Renal pelvis (tissue), 4 donors: Measurements from ENCODE around the gene EPHA6. TPM values are rescaled to one million over a fixed set of nuclear protein-coding genes. Genes with fewer than 3 reads are reported as not detected.
A peak's percentile ranks its signal among the peaks of the same experiment; 100 is the strongest.

Source experiments
- DNase-seq: peaks from one replicate; pipeline ENCODE4 v3.0.0-alpha.2; 2013
- polyA plus RNA-seq, 3 donors: library from polyadenylated mRNA; unstranded; fragments of 120-200 nt; gene quantifications; one replicate each; pipeline ENCODE4 v1.2.1, GENCODE V29; 2013; ENCODE audit not compliant: insufficient read length in 3 of 3

The EPHA6 gene
- polyA plus RNA-seq, 3 donors = 0.62 to 0.93 (median 0.92) TPM

DNA sequence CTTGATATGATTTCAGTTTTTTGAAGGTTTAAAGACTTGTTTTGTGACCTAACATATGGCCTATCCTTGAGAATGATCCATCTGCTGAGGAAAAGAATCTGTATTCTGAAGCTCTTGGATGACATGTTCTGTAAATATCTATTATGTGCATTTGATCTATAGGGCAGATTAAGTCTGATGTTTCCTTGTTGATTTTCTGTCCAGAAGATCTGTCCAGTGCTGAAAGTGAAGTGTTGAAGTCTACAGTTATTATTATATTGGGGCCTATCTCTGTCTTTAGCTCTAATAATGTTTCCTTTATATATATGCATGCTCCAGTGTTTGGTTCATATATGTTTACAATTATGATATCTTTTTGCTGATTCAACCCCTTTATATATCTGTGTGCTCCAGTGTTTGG, 362.8 kb downstream of the EPHA6 start:
- DNase-seq = no peak

- no peak for DNase-seq
Observed at GRCh38 chr3:97181704-97182103, 367.3 kb downstream of the EPHA6 start.

DNA sequence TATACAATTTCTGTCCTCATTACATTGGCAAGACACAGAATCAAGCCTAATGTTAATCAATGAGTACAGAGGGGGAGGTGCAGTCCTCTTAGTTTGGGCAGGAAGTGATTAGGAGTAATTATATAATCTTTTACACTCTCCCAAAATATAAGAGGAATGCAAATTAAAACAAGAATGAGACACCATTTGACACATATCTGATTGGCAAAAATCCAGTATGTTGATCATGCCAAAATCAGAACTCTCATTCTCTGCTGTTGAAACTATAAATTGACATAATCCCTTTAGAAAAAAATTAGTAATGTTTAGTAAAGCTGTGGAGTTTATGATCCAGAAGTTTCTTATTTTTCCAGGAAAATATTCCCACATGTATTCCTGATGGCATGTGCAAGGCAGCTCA, 373.4 kb downstream of the EPHA6 start:
- no peak for DNase-seq

DNA sequence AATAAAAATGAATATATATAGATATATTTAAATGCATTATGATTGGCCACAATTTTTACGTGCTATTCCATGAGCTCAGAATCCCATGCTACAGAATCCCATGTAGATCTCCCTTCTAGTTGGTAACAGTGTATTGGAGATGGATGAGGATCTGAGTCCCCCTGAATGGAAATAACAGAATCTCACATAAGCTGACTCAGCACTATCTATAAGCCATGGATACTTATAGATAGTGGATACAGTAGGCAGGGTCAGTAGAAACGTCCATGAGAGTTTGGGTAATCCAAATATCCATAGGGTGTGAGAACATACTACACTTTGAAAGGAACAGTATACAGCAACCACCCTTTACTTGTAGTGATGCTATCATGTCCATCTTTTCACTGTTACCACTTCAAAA, 375.4 kb downstream of the EPHA6 start:
- DNase-seq = no peak

DNA sequence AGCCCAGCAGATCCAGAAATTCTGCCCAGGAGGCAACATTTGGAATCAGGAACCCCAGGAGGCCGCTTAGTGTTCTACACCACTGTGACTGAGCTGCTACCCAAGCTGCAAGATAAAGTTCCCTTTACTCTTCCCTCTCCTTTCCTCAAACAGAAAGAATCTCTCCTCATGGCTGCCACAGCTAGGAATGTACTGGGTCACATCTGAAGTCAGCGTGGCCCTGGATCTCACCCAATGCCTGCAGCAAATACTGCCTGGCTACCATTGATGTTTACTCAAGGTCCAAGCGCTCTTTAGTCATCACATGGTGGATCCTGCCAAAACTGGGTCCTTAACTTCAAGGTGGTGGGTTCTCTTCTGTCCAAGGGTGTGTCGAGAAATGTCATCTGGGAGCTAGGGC, 382.7 kb downstream of the EPHA6 start:
- DNase-seq = no peak

- DNase-seq = no peak
Observed at GRCh38 chr3:97197830-97198229, 383.4 kb downstream of the EPHA6 start.

- no peak for DNase-seq
Observed at GRCh38 chr3:97200387-97200786, 386.0 kb downstream of the EPHA6 start.

DNA sequence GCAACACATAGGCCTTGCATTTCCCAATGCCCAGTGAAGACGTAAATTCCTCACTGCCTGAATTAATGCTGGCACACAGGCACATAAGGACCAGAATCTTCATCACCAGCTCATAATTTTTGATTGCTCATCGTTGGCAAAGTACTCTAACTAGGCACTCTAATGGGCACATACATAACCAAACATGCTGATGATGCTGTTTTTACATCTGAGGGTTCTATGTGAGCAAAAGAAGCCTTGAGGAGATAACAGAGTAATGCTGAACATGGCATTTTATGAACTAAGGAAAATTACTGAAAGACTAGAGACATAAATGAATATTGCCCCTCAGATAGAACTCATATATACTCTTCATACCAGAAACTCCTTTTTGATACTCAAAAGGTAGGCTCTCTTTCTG, 387.4 kb downstream of the EPHA6 start:
- no peak for DNase-seq

- DNase-seq = no peak
Observed at GRCh38 chr3:97228966-97229365, 414.6 kb downstream of the EPHA6 start.

DNA sequence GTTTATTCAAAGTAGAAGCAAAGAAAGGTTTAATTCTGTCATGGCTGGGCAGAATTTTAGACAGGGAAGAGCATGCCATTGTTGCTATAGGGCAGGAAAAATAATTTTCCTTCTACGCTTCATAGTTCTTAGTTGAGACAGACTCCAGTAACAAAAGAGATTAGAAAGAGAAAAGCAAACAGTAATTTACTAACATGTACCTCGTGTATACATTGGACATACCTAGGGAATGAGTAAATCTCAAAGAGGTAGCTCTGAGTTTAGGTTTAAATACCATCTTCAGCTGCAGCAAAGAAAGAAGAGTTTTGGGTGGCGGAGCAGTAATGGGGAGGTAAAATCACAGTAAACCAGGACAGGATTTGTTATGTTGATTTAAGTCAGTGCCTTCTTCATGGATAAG, 416.1 kb downstream of the EPHA6 start:
- no peak for DNase-seq

GRCh38 chr3:97232393-97233034, 418.1 kb downstream of the EPHA6 start:
- peak; percentile 27 for DNase-seq

GRCh38 chr3:97235179-97235578, 420.8 kb downstream of the EPHA6 start:
- DNase-seq = no peak

DNA sequence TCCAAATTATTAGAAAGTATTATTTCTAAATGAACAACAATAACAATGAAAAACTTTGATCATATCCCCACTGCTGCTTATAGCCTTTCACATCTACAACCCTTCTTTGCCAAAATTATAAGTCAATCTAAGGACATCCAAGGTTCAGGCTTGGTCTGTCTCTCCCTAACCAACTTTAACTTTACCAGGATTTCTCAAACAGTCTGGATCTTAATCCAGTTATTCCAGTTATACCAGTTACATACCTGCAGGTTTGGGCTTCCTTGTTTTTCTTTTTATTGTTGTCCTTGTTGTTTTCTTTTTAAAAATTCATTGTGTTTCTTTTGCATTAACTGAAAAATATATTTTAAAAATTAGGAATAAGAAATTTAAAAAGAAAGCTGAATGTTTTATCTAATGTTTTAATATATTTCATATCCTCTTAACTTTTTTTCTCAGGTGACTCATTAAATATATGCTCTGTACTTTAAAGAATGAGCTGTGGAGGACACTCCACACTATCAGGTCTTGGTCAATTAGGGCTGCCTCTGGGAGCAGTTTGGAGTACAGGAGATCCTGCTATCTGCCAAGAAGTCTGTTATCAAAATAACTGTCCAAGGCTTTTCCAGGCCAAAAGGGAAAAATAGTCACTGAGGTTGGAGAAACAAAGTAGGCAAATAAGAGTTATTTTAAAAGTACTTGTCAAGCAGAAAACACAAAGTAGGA, 421.4 kb downstream of the EPHA6 start:
- DNase-seq = no peak

- no peak for DNase-seq
Observed at GRCh38 chr3:97241417-97241816, 427.0 kb downstream of the EPHA6 start.

GRCh38 chr3:97245201-97245910, 431.0 kb downstream of the EPHA6 start:
- DNase-seq = no peak

DNA sequence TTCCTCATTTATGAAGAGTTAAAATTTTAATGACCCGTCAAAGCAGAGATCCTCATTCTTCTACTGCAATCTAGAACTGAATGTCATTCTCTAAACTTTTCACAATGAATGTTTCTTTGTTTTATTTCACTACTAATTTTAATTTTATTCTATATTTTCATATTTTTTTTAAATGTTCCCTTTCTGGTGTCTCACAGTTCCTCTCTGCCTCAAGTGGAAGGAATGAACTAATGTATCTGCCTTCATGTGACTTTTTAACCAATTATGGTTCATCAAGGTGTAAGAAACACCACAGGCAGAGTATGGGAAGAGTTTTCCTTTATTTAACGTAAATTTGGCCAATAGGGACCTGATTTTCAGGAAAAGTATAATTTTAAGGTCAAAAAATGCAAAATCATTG, 441.7 kb downstream of the EPHA6 start:
- DNase-seq = no peak

DNA sequence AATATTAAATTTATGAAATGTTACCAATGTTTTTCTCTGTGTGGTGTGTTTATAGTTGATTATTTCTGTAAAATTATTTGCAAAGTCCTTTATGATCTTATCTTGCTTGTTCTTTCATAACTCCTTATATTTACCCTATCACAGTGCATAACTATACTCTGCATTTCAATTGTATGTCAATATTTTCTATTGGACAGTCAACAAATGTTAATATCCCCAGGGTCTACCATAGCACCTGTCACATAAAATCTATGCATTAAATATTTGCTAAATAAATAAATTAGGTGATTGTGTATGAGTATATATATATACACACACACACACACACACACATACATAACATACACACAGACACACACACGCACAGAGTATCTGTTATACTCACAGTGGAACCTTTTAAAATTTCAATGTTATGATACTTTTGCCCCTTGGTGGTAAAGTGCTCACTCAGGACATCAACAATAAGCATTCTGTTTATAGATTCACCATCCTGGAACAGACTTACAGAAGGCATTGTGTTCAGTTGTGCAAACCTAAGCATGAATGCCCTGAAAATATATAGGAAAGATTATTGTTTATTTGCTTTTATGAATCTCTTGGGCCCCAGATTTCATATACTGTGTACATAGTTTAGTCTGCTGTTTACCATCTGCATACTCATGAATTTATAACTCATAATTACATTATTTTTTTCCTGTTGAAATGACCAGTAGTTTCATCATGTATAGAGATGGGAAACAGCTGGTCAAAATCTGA, 443.7 kb downstream of the EPHA6 start:
- no peak for DNase-seq

GRCh38 chr3:97259263-97259662, 444.9 kb downstream of the EPHA6 start:
- DNase-seq = no peak

- no peak for DNase-seq
Observed at GRCh38 chr3:97264180-97264579, 449.8 kb downstream of the EPHA6 start.

DNA sequence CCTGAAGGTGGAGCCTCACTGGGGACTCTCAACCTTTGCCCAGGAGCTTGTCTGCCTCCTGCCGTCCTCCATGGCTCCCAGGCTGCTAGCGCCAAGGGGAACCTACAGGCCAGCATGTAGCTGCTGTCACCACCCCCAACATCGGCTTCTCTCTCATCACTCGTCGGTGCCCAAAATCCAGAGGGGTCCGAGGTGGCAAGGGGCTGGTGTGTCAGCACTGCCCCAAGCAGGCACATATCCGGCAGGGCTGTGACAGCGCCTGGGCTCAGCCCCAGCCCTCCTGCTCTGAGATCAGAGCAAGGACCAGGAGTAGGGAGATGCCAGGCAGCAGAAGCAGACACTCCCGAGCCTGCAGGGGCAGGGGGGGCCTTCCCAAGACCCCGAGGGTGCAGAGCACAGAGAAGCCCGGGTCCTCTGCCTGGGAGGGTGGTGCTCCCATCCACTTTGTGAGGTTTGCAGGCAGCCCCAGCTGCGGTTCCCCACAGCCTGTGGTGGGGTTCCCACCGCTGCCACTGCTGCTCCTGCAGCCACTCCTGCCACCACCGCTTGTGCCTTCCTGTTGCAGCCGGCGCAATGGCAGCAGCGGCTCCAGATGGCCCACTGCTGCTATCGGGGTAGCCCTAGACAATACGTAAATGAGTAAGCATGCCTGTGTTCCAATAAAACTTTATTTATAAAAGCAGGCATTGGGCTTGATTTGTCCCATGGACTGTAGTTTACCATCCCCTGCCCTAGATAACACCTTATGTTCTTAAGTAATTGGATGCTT, 451.0 kb downstream of the EPHA6 start:
- DNase-seq = no peak

GRCh38 chr3:97269202-97269601, 454.8 kb downstream of the EPHA6 start:
- DNase-seq = no peak
